OCI-LY7 (cell line): ENCODE measurements around the gene ELAVL4.

ENCODE experiments used
- CTCF ChIP-seq: fragments of 200-600 bp; sonication (generic); conservative IDR thresholded peaks from 2 replicates; pipeline ENCODE4 v1.5.1; 2014; ENCODE audit warnings: mild to moderate bottlenecking, antibody characterized with exemption, low read length, moderate library complexity, mixed read lengths
- EZH2phosphoT487 ChIP-seq: fragments of 200-600 bp; sonication (generic); IDR thresholded peaks from 2 replicates; pipeline ENCODE4 v1.6.1; 2018; ENCODE audit warnings: low read depth, borderline replicate concordance, mild to moderate bottlenecking, mixed run types, antibody characterized with exemption, low read length, moderate library complexity, mixed read lengths

GRCh38 chr1:50139339-50140181 is 30.8 kb downstream of the ELAVL4 start:
- TF ChIP-seq CTCF (no peak), EZH2phosphoT487 (no peak)
